ENCODE data around the gene IL36B.
"Not testable (repeated sequence)": the region's sequence is repeated elsewhere in the genome, so short reads cannot be mapped to it uniquely, and the experiment has no call there.

The IL36B gene

DNA sequence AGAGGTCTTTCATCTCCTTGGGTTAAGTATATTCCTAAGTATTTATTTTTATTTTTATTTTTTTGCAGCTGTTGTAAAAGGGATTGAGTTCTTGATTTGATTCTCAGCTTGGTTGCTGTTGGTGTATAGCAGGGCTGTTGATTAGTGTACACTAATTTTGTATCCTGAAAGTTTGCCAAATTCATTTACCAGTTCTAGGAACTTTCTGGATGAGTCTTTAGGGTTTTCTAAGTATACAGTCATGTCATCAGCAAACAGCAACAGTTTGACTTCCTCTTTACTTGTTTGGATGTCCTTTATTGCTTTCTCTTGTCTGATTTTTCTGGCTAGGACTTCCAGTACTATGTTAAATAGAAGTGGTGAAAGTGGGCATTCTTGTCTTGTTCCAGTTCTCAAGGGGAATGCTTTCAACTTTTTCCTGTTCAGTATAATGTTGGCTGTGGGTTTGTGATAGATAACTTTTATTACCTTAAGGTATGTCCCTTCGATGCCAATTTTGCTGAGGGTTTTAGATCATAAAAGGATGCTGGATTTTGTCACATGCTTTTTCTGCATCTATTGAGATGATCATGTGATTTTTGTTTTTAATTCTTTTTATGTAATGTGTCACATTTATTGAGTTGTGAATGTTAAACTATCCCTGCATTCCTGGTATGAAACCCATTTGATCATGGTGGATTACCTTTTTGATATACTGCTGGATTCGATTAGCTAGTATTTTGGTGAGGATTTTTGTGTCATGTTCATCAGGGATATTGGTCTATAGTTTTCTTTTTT, 44.4 kb upstream of the IL36B start:
- ATAC-seq, result not testable (repeated sequence)

GRCh38 chr2:113096306-113096705, 43.6 kb upstream of the IL36B start:
- ATAC-seq, result not testable (repeated sequence)

DNA sequence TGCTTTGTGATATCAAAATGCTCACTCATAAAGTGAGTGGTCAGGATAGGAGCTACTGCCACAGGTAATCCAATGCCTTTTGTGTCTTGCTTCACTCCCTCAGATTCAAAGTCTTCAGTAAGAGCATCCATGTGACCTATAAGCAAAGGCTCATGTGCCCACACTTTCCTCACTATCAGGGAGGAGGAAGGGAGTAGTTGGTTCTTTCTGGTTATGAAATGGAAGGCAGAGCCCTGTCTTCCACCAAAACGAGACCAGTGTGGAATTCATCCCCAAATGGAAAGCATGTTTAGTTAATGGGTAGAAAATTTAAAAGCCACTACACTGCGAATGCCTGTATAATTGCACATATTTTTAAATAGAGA, 40.9 kb upstream of the IL36B start:
- TF ChIP-seq CSRNP3 (CRISPR knock-in tag; IDR thresholded peaks at IDR 0.05) (no peak), ZFP3 (CRISPR knock-in tag; IDR thresholded peaks at IDR 0.05) (no peak), OSR1 (CRISPR knock-in tag; IDR thresholded peaks at IDR 0.05) (no peak), ESRRG (CRISPR knock-in tag; IDR thresholded peaks at IDR 0.05) (no peak), ZFP30 (CRISPR knock-in tag; IDR thresholded peaks at IDR 0.05) (no peak), GLIS3 (CRISPR knock-in tag; IDR thresholded peaks at IDR 0.05) (no peak), ZNF70 (CRISPR knock-in tag; IDR thresholded peaks at IDR 0.05) (no peak), ZC3H10 (CRISPR knock-in tag; IDR thresholded peaks at IDR 0.05) (no peak), BACH2 (CRISPR knock-in tag; IDR thresholded peaks at IDR 0.05; ENCODE audit: borderline replicate concordance) (no peak), ISL1 (CRISPR knock-in tag; IDR thresholded peaks at IDR 0.05) (no peak)
- TF ChIP-seq, protein P1, sequence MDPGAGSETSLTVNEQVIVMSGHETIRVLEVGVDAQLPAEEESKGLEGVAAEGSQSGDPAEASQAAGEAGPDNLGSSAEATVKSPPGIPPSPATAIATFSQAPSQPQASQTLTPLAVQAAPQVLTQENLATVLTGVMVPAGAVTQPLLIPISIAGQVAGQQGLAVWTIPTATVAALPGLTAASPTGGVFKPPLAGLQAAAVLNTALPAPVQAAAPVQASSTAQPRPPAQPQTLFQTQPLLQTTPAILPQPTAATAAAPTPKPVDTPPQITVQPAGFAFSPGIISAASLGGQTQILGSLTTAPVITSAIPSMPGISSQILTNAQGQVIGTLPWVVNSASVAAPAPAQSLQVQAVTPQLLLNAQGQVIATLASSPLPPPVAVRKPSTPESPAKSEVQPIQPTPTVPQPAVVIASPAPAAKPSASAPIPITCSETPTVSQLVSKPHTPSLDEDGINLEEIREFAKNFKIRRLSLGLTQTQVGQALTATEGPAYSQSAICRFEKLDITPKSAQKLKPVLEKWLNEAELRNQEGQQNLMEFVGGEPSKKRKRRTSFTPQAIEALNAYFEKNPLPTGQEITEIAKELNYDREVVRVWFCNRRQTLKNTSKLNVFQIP (CRISPR knock-in tag; IDR thresholded peaks at IDR 0.05; ENCODE audit: borderline replicate concordance, low read depth), result no peak
- TF ChIP-seq, protein P2, sequence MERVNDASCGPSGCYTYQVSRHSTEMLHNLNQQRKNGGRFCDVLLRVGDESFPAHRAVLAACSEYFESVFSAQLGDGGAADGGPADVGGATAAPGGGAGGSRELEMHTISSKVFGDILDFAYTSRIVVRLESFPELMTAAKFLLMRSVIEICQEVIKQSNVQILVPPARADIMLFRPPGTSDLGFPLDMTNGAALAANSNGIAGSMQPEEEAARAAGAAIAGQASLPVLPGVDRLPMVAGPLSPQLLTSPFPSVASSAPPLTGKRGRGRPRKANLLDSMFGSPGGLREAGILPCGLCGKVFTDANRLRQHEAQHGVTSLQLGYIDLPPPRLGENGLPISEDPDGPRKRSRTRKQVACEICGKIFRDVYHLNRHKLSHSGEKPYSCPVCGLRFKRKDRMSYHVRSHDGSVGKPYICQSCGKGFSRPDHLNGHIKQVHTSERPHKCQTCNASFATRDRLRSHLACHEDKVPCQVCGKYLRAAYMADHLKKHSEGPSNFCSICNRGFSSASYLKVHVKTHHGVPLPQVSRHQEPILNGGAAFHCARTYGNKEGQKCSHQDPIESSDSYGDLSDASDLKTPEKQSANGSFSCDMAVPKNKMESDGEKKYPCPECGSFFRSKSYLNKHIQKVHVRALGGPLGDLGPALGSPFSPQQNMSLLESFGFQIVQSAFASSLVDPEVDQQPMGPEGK (CRISPR knock-in tag; IDR thresholded peaks at IDR 0.05; ENCODE audit: borderline replicate concordance), result no peak
- TF ChIP-seq, protein P3, sequence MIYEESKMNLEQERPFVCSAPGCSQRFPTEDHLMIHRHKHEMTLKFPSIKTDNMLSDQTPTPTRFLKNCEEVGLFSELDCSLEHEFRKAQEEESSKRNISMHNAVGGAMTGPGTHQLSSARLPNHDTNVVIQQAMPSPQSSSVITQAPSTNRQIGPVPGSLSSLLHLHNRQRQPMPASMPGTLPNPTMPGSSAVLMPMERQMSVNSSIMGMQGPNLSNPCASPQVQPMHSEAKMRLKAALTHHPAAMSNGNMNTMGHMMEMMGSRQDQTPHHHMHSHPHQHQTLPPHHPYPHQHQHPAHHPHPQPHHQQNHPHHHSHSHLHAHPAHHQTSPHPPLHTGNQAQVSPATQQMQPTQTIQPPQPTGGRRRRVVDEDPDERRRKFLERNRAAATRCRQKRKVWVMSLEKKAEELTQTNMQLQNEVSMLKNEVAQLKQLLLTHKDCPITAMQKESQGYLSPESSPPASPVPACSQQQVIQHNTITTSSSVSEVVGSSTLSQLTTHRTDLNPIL (CRISPR knock-in tag; IDR thresholded peaks at IDR 0.05; ENCODE audit: low read depth), result no peak
- ATAC-seq, result no peak

GRCh38 chr2:113092864-113093612, 40.4 kb upstream of the IL36B start:
- no peak for ATAC-seq
- TF ChIP-seq, protein P2 (CRISPR knock-in tag; IDR thresholded peaks at IDR 0.05; ENCODE audit: borderline replicate concordance), result no peak
- TF ChIP-seq PPARA (CRISPR knock-in tag; IDR thresholded peaks at IDR 0.05; ENCODE audit: borderline replicate concordance) (no peak), BACH2 (CRISPR knock-in tag; IDR thresholded peaks at IDR 0.05; ENCODE audit: borderline replicate concordance) (no peak), ZC3H10 (CRISPR knock-in tag; IDR thresholded peaks at IDR 0.05) (no peak), TOX (CRISPR knock-in tag; IDR thresholded peaks at IDR 0.05; ENCODE audit: borderline replicate concordance) (no peak), SNAI2 (CRISPR knock-in tag; IDR thresholded peaks at IDR 0.05) (no peak), ZFP3 (CRISPR knock-in tag; IDR thresholded peaks at IDR 0.05) (no peak), CSDC2 (CRISPR knock-in tag; IDR thresholded peaks at IDR 0.05) (no peak), ZFP30 (CRISPR knock-in tag; IDR thresholded peaks at IDR 0.05) (no peak)
- TF ChIP-seq, protein P1 (CRISPR knock-in tag; IDR thresholded peaks at IDR 0.05; ENCODE audit: borderline replicate concordance, low read depth), result no peak
